Measurements from ENCODE around the gene RBFA.

The RBFA gene

DNA sequence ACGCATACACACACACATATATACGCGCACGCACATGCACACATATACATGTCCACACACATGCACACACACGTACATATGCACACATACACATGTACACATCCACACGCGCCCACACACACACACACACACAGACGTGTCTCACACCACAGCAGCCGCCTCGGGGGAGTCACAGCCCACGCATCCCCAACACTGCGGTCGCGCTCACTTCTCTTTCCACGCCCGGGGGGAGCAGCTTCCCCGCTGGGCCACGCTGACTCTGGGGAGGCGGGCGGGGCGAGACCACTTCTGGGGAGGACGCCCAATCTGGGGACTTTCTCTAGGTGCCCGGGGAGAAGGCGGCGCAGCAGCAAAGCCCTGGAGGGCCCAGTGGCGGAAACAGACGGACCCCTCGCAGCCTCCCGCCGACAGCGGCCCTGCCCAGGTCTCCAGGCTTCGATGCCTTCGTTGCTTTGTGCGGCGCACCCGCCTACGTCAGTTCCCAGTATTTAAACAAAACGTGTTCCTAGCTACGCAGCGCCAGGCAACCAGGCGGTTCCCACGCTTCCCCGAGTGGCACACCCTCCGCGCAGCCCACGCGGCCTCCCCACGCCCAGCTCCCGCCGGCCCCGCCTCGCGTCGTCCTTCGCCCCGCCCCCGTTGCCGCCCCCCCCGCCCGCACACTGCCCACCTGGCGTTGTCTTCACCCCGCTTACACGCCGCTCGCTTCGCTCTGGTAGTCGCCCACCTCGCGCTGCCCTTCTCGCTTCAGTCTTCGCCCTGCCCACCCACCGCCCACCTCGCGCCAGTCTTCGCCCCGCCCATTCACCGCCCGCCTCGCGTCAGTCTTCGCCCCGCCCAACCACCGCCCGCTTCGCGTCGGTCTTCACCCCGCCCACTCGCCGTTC lies 810 bp upstream of the RBFA start:
- DNase-seq = no peak

- DNase-seq = no peak
These were observed 695 bp downstream of the RBFA start for GRCh38 chr18:80034852-80035406.

- no peak for DNase-seq
These were observed 1.8 kb downstream of the RBFA start for GRCh38 chr18:80035997-80036396.

DNA sequence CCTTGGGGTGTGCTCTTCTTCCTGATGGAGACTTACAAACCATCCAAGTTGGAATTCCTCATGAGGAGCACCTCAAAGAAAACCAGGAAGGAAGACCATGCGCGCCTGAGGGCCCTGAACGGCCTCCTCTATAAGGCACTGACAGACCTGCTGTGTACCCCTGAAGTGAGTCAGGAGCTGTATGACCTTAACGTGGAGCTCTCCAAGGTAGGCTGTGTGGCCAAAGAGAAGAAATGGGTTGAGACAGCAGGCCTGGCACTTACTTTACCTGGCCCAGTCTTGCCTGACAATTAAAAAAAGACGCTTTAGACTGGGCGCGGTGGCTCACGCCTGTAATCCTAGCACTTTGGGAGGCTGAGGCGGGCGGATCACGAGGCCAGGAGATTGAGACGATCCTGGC lies 3.1 kb downstream of the RBFA start:
- no peak for DNase-seq

GRCh38 chr18:80037869-80038630 lies 3.8 kb downstream of the RBFA start:
- DNase-seq = no peak

DNA sequence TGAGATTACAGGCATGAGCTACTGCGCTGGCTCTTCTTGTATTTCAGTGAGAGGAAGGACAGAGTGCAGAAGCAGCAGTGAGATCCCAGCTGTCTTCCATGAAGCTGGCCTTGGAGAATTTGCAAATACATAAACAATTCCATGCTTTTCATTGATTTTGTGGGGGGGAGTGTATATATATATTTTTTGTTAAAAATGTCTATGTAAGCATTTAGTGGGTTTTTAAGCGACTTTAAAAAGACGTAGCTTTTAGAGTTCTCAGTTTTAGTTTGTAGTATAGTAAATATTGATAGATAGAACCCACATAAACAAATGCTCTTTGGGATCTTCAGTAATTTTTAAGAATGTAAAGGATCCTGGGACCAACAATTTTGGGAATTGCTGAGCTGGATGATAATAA lies 6.3 kb downstream of the RBFA start:
- no peak for DNase-seq

- DNase-seq = no peak
These were observed 7.2 kb downstream of the RBFA start for GRCh38 chr18:80041424-80041823.

GRCh38 chr18:80042785-80043184 lies 8.6 kb downstream of the RBFA start:
- no peak for DNase-seq

DNA sequence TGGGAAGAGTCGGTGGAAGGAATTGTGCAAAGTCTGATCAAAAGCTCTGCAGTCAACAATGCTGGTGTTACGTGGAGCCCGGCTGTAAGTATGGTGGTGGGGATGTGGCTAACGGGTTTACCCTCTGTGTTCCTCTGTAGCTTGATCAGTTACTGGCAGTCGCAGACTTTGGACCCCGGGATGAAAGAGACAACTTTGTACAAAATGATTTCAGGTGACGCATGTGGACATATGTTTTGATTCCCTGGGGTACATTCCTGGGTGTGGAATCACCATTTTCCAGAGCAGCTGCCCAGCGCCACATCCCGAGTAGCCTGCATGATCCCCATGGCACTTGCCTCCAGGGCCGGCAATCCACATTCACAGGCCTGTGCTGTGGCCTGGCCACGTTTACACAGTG lies 9.8 kb downstream of the RBFA start:
- DNase-seq = no peak

DNA sequence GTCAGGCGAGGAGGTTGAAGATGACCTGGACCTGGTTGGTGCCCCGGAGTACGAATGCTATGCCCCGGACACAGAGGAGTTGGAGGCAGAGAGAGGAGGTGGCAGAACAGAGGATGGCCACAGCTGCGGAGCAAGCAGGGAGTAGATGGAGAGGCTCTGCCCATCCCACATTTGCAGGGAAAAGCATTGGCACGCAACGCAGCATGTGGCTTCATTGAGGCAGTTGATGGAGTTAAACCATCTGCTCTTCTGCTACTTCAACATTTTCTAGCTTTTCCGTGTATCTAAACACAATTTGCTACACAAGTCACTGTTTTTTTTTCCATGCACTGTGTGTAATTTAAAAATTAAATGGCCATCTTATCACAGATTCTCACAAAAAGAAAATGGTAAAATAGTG lies 11.8 kb downstream of the RBFA start:
- no peak for DNase-seq

DNA sequence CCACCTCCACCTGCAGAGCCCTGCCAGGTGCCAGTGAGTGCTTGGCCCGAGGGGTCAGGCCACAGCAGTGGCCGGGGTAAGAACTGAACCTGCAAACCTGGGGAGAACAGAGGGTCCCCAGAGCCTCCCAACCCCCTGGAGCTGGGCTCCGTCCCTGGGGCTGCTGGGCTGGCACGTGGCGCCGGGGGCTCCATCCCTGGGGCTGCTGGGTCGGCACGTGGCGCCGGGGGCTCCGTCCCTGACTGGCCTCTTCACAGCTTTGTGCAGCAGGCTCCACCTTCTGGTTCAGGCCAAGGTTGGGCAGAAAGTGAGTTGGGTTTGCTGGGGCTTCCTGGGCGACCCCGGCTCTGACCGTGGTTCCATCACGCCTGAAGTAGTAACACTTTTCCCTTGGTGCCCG lies 12.2 kb downstream of the RBFA start:
- DNase-seq = no peak

DNA sequence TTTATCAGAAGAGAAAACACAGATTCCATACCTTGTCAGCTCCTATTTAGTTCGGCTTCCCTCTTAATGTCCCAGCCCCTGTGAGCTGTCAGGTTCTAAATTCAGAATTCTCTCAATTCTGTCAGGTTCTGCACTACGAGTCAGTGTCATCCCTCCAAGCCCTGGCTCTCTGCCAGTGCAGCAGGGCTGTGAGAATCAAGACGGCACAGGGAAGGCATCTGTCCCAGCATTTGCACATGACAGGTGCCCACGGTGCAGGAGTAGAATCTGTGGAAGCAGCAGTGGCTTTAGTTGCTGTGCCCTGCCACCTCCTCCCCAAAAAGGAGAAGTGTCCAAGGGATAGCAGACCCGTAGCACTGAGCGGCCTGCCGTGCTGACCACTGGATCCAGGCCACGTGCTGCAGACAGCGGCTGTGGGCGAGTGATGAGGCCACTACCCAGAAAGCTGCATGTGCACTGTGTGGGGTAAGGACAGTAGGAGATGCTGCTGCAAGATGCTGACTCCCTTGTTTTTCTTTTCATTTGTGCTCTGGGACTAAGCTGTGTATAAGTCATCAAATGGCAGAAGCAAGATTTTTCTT lies 12.8 kb downstream of the RBFA start:
- no peak for DNase-seq

- no peak for DNase-seq
These were observed 16.6 kb downstream of the RBFA start for GRCh38 chr18:80050797-80051196.

- no peak for DNase-seq
These were observed 21.9 kb downstream of the RBFA start for GRCh38 chr18:80056095-80056494.

DNA sequence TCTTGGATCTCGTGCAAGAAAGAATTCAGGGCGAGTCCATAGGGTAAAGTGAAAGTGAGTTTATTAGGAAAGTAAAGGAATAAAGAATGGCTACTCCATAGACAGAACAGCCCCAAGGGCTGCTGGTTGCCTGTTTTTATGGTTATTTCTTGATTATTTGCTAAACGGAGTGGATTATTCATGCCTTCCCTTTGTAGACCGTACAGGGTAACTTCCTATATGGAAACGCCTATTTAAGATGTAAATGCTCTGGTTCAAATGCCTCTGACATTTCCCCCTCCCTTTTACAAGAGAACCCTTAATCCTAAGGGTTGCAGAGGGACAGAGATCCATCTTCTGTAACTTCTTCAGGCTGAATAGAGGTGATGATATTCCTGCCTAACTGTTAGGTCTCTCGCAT lies 25.7 kb downstream of the RBFA start:
- DNase-seq = no peak

- no peak for DNase-seq
These were observed 31.5 kb downstream of the RBFA start for GRCh38 chr18:80065705-80066104.

DNA sequence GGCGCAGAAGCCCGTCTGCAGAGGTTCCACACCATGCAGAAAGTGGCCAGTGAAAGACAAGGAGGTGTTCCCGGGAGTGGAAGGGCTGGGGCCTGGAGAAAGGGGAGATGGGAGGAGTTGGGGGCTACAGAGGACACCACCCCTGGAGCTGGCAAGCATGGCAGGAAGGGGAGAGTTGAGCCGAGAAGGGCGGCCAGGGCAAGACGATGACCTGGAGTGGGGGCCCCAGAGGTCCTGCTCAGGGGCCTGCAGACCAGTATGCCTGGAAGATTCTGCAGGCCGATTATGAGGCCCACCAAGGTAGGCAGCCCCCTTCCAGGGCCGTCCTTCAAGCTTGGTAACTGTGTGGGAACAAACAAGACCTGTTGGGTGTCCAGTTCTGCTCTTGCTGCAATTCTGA lies 33.1 kb downstream of the RBFA start:
- no peak for DNase-seq

GRCh38 chr18:80067897-80068296 lies 33.7 kb downstream of the RBFA start:
- DNase-seq = no peak

GRCh38 chr18:80068571-80069272 lies 34.5 kb downstream of the RBFA start:
- no peak for DNase-seq

DNA sequence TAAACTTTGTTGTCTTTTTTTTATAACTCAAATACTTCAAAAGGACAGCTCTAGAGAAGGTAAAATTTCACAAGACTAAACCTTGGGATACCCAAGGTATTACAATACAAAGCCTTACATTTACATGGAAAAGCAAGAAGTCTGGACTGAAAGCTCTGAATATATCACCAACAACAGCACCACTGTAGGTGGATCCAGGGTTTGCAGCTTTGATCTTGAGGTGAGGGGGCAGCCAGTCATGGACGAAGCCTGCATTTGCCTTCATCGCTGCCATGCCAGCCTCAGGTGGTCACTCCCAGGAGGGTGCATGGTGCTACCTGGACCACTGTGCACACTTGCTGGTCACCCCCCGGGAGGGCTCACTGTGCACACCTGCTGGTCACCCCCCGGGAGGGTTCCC lies 36.6 kb downstream of the RBFA start:
- DNase-seq = no peak

DNA sequence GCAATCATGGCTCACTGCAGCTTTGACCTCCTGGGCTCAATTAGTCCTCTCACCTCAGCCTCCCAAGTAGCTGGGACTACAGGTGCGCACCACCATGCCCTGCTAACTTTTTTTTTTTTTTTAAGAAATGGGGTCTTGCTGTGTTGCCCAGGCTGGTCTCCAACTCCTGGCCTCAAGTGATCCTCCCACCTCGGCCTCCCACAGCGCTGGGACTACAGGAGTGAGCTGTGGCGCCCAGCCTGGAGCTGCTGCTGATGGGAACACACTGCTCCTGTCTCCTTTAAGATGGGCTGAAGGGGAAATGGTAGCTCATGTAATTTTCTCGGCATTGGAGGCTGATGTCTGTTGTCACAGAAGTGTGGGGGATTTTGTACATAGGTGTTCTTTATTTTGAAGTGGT lies 39.9 kb downstream of the RBFA start:
- DNase-seq = no peak

- DNase-seq = no peak
These were observed 40.5 kb downstream of the RBFA start for GRCh38 chr18:80074697-80075096.

GRCh38 chr18:80075940-80076339 lies 41.7 kb downstream of the RBFA start:
- no peak for DNase-seq

Data from activated CD4-positive, alpha-beta T cell treated with anti-CD3 and anti-CD28 coated beads, Interleukin-2, amount 50 U/mL, for 48 hours (primary cell).